HL-60 (cell line): ENCODE results near the gene NLGN1.

ENCODE experiments used
- CTCF ChIP-seq: IDR thresholded peaks from one replicate; pipeline ENCODE4 v1.5.1; 2011; ENCODE audit warnings: low read length, control low read depth, inconsistent platforms; ENCODE audit not compliant: insufficient read depth
- POLR2AphosphoS5 ChIP-seq: IDR thresholded peaks from 2 replicates; pipeline ENCODE4 v1.6.1; 2012; ENCODE audit warnings: low read depth

GRCh38 chr3:173732237-173732636 is 334.7 kb downstream of the NLGN1 start:
- no peak for TF ChIP-seq CTCF
- no peak for TF ChIP-seq POLR2AphosphoS5
